Spinal cord (tissue), 10 donors: ENCODE data around the gene KIAA0753. TPM values are rescaled to one million over a fixed set of nuclear protein-coding genes. Genes with fewer than 3 reads are reported as not detected.
"Not testable (repeated sequence)": the region's sequence is repeated elsewhere in the genome, so short reads cannot be mapped to it uniquely, and the experiment has no call there.

ENCODE experiments used
- DNase-seq, 6 donors: peaks; one replicate each; pipeline versions ENCODE4 v3.0.0 to v3.0.0-alpha.2; 2013 to 2015; ENCODE audit warnings: low spot score in 6 of 6, low read depth in 4 of 6
- H3K27ac ChIP-seq: one replicate; pipeline ENCODE4 v1.5.1; 2013; ENCODE audit warnings: low read depth, low read length, control low read depth
- H3K27me3 ChIP-seq: one replicate; pipeline ENCODE4 v1.6.1; 2013; ENCODE audit warnings: low read length; ENCODE audit not compliant: control insufficient read depth, insufficient read depth
- H3K36me3 ChIP-seq: one replicate; pipeline ENCODE4 v1.6.1; 2013; ENCODE audit warnings: low read length; ENCODE audit not compliant: control insufficient read depth, insufficient read depth
- H3K4me1 ChIP-seq: one replicate; pipeline ENCODE4 v1.6.1; 2013; ENCODE audit warnings: low read length; ENCODE audit not compliant: control insufficient read depth, insufficient read depth
- H3K4me3 ChIP-seq: one replicate; pipeline ENCODE4 v1.5.1; 2013; ENCODE audit warnings: low read depth, low read length, control low read depth
- H3K9me3 ChIP-seq: one replicate; pipeline ENCODE4 v1.6.1; 2013; ENCODE audit warnings: low read length; ENCODE audit not compliant: control insufficient read depth, insufficient read depth
- WGBS: methylation state at CpG from one replicate; pipeline ENCODE4 v1.1.5; 2013; ENCODE audit warnings: missing lambda C conversion rate; ENCODE audit not compliant: insufficient coverage; 5-methylcytosine and 5-hydroxymethylcytosine counted together
- polyA plus RNA-seq, 2 donors: library from polyadenylated mRNA; unstranded; fragments of 120-200 nt; gene quantifications; one replicate each; pipeline ENCODE4 v1.2.1, GENCODE V29; 2013; ENCODE audit not compliant: insufficient read length in 2 of 2
- total RNA-seq, 2 donors: library from RNA; depleted of rRNA in 1 of 2; stranded (reverse); fragments of 120-200 nt in 1 of 2; fragments of >200 nt in 1 of 2; gene quantifications; one replicate each; pipeline versions ENCODE4 v1.2.3 to v1.2.4, GENCODE V29; 2013 to 2014
- donor health status: healthy.

Gene KIAA0753
- total and polyA plus RNA-seq, 4 donors, result 19.0 to 28.0 (median 23.5) TPM

DNA sequence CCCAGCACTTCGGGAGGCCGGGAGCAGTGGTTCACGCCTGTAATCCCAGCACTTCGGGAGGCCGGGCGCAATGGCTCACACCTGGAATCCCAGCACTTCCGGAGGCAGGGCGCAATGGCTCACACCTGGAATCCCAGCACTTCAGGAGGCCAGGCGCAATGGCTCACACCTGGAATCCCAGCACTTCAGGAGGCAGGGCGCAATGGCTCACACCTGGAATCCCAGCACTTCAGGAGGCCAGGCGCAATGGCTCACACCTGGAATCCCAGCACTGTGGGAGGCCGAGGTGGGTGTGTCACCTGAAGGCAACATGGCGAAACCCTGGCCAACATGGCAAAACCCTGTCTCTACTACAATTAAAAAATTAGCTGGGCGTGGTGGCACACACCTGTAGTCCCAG lies 47.1 kb downstream of the KIAA0753 start:
- H3K27ac ChIP-seq, H3K4me1 ChIP-seq, DNase-seq, H3K4me3 ChIP-seq, H3K27me3 ChIP-seq, H3K9me3 ChIP-seq: not testable (repeated sequence)
- peaks cover 29% of the 10 kb centered on the region for H3K36me3 ChIP-seq
- 96% methylated on average over 11 of the region's 14 CpGs for WGBS

DNA sequence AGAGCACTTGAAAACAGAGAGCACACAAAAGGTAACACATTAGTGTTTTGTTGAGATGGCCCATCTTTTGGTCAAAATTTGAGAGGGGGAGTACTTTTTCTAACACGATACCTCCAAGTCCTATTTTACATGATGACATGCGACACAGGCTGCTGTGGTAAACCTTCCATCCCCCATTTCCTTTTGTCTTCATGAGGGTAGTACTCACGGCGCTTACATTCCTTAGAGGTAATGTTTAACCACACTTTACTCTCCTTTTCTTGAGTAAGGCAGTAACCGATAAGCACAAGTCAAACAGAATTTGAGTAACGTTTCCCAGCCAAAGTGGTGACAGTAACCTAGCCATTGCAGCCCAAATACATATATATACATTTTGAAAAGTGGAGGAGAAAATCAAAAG lies 48.3 kb downstream of the KIAA0753 start:
- H3K4me1 ChIP-seq, result no peaks in the 10 kb centered on the region
- DNase-seq, result no peak
- H3K9me3 ChIP-seq, result no peaks in the 10 kb centered on the region
- no peak overlapping the region for H3K4me3 ChIP-seq
- no peaks in the 10 kb centered on the region for H3K27me3 ChIP-seq
- no CpG with 5 or more reads among the region's 6 CpGs for WGBS
- H3K36me3 ChIP-seq, result peaks cover 29% of the 10 kb centered on the region
- H3K27ac ChIP-seq, result no peak overlapping the region

DNA sequence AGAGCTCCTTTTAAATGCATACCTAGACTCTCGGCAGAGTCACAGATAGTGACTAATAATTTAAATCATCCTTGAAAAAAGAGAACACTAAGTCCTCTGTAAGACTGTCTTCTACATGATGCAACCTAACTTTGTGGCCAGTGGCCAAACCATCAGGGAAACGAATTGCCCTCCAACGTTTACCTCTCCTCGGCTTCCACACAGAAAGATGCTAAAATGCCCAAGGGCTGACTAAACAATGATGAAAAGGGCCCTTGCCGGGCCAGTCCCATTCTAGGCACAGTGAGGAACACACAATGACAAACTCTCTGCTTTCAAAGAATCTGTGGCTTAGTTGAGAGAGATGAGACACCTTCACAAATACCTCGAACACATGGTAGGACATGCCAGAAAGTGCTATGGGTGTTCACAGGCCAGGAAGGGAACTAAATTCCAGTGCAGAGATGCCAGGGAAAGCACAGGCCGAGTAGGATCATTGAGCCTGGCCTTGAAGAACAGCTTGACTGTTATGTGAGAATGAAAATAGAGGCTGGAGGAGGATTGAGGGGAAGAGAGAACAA lies 48.8 kb downstream of the KIAA0753 start:
- Histone ChIP-seq H3K9me3 (no peaks in the 10 kb centered on the region), H3K4me1 (no peaks in the 10 kb centered on the region), H3K4me3 (no peak overlapping the region), H3K27ac (no peak overlapping the region), H3K27me3 (no peaks in the 10 kb centered on the region), H3K36me3 (peaks cover 34% of the 10 kb centered on the region)
- WGBS, result 62% methylated on average over 7 of the region's 7 CpGs
- no peak for DNase-seq

DNA sequence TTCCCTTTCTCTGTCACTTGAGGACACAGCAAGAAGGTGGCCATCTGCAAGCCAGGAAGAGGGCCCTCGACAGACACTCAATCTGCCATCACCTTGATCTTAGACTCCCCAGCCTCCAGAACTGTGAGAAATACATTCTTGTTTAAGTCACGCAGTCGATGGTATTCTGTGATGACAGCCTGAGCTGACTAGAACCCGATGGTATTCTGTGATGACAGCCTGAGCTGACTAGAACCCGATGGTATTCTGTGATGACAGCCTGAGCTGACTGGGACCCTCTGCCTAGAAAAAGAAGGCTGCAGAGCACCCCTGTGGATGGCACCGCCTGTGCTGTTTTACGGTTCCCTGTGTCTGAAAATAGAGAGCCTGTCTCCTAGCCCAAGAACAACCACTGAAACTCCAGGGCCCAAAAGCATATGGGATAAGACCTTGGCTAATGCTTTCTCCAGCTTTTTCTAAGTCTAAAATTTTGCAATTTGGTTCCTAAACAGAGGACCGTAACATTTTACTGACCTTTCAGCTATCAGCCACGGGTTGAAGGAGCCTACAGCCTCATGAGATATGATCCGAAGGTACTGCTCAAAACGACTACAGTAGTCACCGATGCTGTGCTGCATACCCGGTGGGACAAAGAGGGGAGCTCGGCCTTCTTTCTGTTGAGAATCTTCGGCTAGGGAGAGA lies 51.1 kb downstream of the KIAA0753 start:
- Histone ChIP-seq H3K9me3 (peaks cover 2% of the 10 kb centered on the region), H3K27ac (no peak overlapping the region), H3K27me3 (no peaks in the 10 kb centered on the region), H3K4me1 (no peaks in the 10 kb centered on the region), H3K4me3 (no peak overlapping the region), H3K36me3 (peaks cover 33% of the 10 kb centered on the region)
- no peak for DNase-seq
- WGBS, result 97% methylated on average over 14 of the region's 15 CpGs

DNA sequence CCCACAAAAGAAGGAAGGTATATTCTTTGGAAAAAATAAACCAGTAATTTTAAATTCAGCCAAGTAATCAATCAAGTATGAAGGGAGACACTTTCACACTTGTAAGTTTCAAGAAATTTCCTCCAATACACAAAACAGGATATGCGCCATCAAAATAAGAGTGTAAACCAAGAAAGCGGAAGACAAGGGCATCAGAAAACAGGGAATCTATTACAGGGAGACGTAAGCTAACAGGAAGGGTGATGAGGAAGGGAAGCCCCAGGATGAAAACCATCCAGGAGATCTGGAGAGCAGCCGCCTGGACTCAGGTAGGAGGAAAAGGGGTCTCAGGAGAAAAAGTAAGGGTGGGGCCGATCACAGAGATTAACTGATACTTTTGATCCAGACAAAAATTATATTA lies 52.3 kb downstream of the KIAA0753 start:
- no peak for DNase-seq
- Histone ChIP-seq H3K36me3 (peaks cover 35% of the 10 kb centered on the region), H3K4me1 (no peaks in the 10 kb centered on the region), H3K9me3 (peaks cover 8% of the 10 kb centered on the region), H3K4me3 (no peak overlapping the region), H3K27ac (no peak overlapping the region), H3K27me3 (no peaks in the 10 kb centered on the region)
- WGBS, result 100% methylated on average over 3 of the region's 5 CpGs

DNA sequence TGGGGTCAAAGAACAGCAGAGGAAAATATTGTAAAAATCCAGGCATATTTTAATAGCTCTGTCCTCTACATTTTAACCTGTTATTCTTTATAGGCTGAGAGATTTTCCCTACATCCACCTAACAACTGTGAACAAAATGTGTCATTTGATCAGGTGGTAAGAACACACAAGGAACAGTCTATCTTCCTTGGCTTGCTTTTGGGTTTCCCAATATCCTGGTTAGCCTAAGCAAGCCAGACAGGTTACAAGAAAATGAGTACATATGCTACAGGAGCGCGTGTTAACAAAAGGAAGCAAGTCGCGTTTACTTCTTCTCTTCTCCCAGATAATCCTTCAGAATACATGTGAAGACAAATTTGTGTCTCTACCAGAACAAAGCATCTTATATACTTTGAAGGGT lies 53.2 kb downstream of the KIAA0753 start:
- Histone ChIP-seq H3K4me3 (no peak overlapping the region), H3K27ac (no peak overlapping the region), H3K36me3 (peaks cover 33% of the 10 kb centered on the region), H3K4me1 (no peaks in the 10 kb centered on the region), H3K27me3 (no peaks in the 10 kb centered on the region), H3K9me3 (peaks cover 8% of the 10 kb centered on the region)
- no CpG with 5 or more reads among the region's 4 CpGs for WGBS
- no peak for DNase-seq

DNA sequence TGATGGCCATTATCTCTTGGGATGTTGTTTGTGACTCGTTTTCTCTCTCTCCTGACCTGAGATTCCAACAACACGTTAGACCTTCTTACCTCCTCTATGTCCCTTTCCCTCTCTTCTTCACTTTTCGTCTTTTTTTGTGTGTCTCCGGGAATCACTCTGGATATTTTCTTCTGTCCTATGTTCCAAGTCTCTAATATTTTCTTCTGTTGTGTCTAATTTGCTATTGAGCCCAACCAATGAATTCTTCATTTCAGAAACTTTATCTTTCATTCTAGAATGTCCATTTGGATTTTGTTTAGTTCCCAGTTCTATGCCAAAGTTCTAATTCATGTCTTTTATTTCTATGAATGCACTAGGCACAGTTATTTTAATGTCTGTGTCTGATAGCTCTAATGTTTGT lies 57.1 kb downstream of the KIAA0753 start:
- Histone ChIP-seq H3K27ac (no peak overlapping the region), H3K27me3 (no peaks in the 10 kb centered on the region), H3K4me1 (no peaks in the 10 kb centered on the region), H3K36me3 (peaks cover 26% of the 10 kb centered on the region), H3K9me3 (peaks cover 8% of the 10 kb centered on the region), H3K4me3 (no peak overlapping the region)
- WGBS, result 100% methylated on average over 2 of the region's 4 CpGs
- no peak for DNase-seq

DNA sequence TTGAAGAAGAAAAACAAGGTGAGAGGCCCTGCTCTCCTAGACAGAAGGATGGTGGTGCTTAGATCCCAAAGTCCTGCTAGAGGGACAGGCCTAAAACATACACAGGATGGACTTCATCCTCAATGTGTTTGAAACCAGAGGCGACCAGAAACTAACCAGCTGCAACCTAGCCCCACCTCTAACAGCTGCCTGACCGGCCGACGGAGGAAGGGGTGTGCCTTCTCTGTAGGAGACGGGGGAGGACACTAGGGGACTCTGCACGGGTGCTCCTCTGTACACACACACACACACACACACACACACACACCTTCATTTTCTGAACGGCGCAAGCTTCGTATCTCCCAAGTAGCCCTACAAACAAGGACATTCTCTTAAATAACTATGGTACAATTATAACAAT lies 59.9 kb downstream of the KIAA0753 start:
- Histone ChIP-seq H3K36me3 (peaks cover 34% of the 10 kb centered on the region), H3K4me3 (no peak overlapping the region), H3K4me1 (no peaks in the 10 kb centered on the region), H3K27ac (no peak overlapping the region), H3K9me3 (peaks cover 8% of the 10 kb centered on the region), H3K27me3 (no peaks in the 10 kb centered on the region)
- no peak for DNase-seq
- 100% methylated on average over 1 of the region's 9 CpGs for WGBS

DNA sequence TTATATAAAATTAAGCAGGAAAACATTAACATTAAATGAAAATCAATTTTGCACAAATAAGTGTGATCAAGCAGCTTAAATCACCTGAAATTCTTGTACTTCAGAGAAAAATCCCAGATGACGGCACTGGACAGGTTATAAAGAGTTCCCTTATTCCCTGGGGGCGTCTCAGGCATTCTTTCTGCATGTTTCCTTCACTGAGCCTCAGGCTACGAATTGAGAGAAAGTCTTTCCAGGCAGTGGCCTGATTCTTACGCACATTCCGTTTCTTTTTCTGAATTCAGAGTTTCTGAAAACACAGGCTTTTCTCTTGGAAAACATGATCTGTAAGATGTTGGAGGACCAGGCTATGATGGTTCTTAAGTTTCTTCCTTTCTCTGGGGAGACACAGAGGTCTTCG lies 62.0 kb downstream of the KIAA0753 start:
- 77% methylated on average over 5 of the region's 6 CpGs for WGBS
- Histone ChIP-seq H3K4me1 (peaks cover 8% of the 10 kb centered on the region), H3K27ac (no peak overlapping the region), H3K27me3 (no peaks in the 10 kb centered on the region), H3K4me3 (no peak overlapping the region), H3K36me3 (peaks cover 38% of the 10 kb centered on the region), H3K9me3 (peaks cover 2% of the 10 kb centered on the region)
- no peak for DNase-seq

DNA sequence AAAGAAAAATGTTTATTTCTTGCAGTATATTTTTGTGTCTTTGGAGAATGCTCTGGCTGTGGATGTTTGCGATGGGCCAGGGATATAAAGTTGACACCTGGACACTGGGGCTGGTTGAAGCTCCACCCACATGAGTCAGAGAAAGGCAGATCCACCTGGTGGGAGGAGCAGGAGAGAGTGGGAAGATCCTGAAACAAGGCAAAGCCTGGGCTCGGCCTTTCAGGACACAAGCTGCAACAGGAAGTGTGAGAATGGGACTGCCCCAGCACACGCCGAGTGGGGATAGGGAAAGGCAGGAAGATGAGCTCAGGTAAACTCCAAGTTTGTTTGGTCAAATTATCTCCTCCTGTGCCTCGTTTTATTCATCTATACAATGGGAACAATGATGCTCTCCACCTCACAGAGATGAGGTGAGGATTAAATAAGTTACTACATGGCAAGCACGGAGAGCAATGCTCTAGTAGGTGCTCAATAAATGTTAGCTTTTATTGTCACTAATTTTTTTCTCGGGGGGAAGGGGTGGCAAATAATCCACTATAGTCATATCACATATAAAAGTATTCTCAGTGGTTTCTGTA lies 62.7 kb downstream of the KIAA0753 start:
- H3K27ac ChIP-seq, result no peak overlapping the region
- peaks cover 41% of the 10 kb centered on the region for H3K36me3 ChIP-seq
- H3K4me3 ChIP-seq, result no peak overlapping the region
- 93% methylated on average over 4 of the region's 7 CpGs for WGBS
- no peak for DNase-seq
- H3K4me1 ChIP-seq, result peaks cover 11% of the 10 kb centered on the region
- no peaks in the 10 kb centered on the region for H3K9me3 ChIP-seq
- no peaks in the 10 kb centered on the region for H3K27me3 ChIP-seq
